HG03558 (cell line): Measurements from ENCODE around the gene RRM1.
A peak's percentile ranks its signal among the peaks of the same experiment; 100 is the strongest.
"Not testable (repeated sequence)": the region's sequence is repeated elsewhere in the genome, so short reads cannot be mapped to it uniquely, and the experiment has no call there.

Source experiments
- ATAC-seq: cut with Tn5 transposase; IDR thresholded peaks from one replicate; pipeline ENCODE4 v1.9.1; 2021; ENCODE audit warnings: moderate number of reproducible peaks; ENCODE audit not compliant: unreplicated experiment; ENCODE audit errors: extremely low read depth

Gene RRM1

DNA sequence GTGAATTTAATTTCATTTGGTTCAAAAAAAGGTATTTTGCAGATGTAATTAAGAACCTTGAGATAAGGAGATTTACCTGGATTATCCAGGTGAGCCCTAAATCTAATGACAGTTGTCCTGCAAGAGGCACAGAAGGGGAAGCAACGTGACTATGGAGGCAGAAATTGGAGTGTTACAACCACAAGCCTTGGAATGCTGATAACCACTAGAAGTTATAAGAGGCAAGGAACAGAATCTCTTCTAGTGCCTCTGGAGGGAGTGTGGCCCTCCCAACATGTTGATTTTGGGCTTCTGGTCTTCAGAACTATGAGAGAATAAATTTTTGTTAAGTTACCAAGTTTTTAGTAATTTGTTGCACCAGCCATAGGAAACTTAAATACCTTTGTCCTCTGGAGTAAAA lies 32.8 kb downstream of the RRM1 start:
- ATAC-seq: no peak

DNA sequence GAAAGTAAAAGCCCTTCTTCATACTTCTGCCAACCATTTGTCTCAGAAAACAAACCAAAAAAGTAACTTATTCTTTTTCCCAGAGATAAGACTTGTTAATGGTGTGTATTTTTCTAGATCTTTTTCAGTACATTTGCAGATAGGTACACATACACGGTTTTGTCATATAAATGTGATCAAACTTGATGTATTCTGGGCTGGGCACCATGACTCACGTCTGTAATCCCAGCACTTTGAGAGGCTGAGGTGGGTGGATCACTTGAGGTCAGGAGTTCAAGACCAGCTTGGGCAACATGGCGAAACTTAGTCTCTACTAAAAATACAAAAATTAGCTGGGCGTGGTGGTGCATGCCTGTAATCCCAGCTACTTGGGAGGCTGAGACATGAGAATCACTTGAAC lies 35.6 kb downstream of the RRM1 start:
- not testable (repeated sequence) for ATAC-seq

DNA sequence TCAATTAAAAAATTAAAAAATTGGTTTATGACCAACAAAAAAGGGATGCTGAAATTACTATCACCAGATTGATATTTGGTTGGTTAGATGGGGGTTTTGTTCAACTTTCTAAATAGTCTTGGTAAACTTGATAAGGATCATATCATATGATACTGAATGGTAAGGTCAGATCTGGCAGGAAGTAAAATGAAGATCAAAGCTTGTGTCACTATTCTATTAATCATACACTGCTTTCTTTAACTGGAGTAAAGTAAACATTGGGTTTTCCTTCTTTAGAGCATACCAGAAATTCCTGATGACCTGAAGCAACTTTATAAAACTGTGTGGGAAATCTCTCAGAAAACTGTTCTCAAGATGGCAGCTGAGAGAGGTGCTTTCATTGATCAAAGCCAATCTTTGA lies 40.2 kb downstream of the RRM1 start:
- ATAC-seq: no peak

DNA sequence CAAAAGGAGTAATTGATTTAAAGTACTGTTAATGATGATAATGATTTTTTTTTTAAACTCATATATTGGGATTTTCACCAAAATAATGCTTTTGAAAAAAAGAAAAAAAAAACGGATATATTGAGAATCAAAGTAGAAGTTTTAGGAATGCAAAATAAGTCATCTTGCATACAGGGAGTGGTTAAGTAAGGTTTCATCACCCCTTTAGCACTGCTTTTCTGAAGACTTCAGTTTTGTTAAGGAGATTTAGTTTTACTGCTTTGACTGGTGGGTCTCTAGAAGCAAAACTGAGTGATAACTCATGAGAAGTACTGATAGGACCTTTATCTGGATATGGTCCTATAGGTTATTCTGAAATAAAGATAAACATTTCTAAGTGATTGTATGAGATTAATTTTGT lies 43.9 kb downstream of the RRM1 start:
- ATAC-seq: no peak

DNA sequence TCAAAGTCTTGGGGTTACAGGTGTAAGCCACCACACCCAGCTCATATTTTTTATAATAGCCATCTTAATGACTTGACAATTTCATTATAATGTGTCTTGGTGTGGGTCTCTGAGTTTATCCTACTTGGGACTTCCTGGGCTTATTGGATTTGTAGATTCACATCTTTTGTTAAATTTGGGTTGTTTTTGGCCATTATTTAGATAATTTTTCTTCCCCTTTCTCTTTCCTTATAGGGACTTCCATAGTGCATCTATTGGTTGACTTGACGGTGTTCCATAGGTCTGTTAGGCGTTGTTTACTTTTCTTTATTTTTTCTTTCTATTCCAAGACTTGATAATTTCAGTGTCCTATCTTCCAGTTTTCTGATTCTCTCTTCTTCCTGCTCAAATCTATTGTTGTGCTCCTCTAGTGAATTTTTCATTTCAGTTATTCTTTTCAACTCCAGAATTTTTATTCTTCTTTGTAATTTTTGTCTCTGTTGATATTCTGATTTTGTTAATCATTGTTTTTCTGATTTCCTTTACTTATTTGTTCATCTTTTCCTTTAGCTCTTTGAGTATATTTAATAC lies 45.6 kb downstream of the RRM1 start:
- no peak for ATAC-seq

DNA sequence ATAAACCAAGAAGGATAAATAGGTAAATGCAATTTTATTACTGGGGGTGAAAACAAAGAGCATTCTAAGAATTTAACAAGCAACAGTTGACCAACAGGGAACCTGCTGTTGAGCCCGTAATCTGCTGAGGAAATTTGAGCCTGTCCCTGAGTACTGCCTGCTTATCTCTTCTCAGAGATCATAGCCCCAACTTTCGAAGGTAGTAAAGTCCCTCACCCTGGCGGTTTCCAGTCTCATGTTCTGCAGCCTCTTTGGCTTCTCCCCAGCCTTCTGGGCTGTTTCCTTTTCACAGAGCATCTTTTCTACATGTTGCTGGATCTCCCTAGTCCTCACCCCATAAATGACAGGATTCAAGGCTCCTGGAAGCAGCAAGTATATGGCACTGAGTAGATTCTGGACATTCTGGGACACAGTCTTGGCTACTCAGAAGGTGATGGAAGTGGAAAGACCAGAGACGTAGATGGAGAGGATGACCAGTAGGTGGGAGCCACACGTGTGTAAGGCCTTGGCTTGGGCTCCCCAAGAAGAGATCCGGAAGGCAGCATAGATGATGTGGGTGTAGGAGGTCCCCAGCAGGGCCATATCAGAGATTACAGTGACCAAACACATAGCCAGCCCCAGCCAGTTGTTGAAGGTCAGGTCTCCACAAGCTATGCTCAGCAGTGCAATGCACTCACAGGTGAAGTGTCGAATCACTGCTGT lies 51.6 kb downstream of the RRM1 start:
- no peak for ATAC-seq

DNA sequence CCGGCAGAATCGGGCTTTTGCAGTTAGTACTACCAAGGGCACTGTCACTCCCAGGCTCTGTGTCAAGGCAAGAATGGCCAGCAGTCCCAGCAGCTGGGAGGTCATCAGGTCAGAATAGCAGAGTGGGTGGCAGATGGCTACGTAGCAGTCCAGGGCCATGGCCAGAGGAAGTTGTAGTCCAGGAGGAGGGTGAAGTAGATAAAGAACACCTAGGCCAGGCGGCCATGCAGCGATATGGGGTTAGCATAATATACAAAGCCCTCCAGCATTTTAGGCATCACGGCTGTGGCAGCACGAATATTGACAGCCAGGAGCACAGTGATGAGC lies 52.1 kb downstream of the RRM1 start:
- ATAC-seq: no peak

DNA sequence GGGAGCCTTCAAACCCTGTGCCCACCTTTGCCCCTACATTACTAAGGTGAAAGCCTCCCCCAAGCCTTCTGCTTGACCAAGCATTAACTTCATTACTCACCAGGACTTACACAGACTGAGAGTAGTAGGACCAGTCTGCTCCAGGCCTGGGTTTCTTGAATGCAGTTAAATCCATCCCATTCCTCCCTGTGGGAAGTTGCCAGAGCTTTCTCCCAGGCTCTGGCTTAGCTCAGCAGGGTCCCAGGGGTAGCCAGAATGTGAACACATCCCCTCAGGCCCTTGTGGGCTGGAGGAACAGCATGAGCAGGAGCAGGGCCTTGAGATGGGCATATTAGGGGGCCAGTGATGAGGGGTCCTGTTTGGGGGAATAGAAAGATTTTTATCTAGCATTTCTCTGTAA lies 59.9 kb downstream of the RRM1 start:
- no peak for ATAC-seq

DNA sequence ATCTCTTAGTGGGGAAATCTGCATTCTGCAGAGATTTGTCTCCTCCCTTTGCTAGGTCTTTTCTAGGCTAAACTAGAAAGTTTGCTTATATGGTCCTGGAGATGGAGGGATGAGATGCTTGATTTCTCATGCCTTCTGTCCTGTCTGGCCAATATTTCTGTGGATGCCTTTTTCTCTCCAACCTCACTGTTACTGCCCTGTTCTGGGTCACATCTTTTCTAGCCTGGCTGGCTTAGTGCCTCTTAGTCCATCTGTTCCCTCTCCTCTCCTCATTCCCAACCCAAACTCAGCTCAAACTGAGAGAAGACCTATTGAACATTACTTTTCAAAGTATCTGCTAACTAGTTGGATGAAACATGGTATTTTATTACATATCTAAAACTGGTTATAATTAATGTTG lies 62.0 kb downstream of the RRM1 start:
- no peak for ATAC-seq

DNA sequence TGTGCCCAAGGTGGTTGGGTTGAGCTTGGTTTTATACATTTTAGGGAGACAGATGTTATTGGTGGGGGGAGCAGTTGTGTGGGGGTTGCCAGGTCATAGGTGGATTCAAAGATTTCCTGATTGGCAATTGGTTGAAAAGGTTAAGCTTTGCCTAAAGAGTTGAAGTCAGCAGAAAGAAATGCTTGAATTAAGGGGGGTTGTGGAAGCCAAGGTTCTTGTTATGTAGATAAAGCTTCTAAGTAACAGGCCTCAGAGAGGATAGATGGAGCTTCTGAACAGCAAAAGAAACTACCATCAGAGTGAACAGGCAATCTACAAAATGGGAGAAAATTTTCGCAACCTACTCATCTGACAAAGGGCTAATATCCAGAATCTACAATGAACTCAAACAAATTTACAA lies 64.2 kb downstream of the RRM1 start:
- ATAC-seq: not testable (repeated sequence)

DNA sequence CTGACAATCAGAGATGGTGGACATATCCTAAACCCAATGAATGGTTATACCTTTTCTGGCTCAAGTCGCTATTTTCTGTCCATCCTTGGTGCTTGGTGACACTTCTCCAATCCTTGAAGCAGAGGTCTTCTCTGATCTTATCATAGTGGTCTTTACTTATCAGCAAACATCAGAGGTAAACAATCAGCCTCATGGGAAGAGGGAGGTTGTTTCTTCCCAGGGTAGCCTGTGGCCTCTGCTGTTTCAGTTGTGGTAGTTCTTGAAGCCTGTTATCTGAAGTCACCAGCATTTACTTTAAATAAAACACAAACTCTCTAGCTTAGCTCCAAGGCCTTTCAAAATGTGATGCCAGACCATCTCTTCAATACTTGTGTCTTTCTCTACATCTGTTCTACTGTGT lies 66.7 kb downstream of the RRM1 start:
- ATAC-seq: no peak

DNA sequence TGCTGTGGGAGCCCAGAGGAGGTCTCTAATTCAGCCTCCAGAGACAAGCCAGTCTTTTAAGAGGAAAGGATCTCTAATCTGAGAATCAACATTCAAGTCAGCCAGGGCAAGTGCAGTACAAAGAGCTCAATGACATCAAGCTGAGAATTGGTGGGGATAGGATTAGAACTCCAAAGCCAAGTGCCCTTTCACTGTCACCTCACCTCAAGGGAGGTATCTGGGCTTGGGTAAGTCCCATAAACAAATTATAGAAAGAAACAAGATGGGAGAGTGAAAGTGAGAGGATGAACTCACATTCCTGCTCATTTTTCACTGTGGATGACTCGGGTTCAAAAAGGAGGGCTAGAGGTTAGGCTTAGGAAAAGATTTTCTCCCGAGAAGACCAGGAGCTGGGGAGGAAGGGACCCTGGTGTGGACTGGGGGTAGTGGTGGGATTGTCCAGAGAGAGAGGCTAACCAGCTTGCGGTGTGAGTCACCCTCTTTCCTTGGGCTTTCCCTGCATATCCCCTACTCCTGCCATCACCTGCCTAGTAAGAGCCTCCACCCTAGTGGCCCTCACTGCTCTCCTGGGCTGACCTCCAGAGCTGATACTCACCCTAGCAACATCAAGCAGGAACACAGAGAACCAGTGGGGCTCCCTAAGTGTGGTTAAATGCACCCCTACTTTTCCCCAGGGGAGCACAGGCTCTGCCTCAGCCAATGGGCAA lies 70.4 kb downstream of the RRM1 start:
- ATAC-seq: no peak

DNA sequence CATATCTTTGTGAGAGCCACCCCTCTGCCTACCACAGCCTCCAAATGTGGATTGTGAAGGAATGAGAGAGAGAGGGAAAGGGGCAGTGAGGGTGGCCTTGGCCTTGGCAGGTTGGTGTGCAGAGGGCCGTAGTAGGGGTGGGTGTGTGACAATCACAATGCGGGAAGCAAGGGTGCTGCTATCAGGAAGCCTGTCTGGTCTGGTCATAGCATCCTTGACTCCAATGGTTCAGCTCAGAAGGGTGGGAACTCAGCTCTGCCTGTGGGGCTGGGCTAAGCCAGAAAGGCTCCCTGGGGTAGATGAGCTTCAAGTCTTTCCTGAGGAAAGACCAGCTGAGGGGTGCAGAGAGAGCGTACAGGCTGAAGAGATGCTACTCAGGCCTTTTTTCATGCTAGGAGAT lies 72.7 kb downstream of the RRM1 start:
- ATAC-seq: no peak

DNA sequence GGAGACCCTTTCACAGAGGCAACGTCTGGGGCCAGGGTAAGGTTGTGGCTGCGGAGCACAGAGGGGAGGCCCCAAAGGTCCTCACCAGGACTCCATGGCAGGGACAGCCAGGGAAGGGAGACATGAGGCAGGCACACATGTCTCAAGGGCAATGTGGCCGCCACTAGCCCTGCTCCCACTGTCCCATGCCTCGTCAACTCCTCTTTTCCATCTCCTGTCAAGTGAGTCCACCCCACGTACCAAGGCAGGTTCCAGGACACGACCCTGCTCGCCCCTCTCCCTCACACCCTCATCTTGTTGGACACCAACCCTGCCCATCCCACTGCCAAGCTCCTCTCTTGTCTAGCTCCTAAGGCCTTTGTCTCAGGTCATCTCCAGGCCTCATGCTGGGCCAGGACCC lies 73.2 kb downstream of the RRM1 start:
- no peak for ATAC-seq

DNA sequence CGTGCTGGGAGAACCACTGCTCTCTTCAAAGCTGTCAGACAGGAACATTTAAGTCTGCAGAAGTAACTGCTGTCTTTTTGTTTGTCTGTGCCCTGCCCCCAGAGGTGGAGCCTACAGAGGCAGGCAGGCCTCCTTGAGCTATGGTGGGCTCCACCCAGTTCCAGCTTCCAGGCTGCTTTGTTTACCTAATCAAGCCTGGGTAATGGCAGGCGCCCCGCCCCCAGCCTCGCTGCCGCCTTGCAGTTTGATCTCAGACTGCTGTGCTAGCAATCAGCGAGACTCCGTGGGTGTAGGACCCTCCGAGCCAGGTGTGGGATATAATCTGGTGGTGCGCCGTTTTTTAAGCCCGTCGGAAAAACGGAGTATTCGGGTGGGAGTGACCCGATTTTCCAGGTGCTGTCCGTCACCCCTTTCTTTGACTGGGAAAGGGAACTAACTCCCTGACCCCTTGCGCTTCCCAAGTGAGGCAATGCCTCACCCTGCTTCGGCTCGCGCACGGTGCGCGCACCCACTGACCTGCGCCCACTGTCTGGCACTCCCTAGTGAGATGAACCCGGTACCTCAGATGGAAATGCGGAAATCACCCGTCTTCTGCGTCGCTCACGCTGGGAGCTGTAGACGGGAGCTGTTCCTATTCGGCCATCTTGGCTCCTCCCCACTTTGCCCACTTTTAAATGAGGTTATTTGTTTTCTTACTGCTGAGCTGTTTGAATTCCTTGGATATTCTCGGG lies 81.2 kb downstream of the RRM1 start:
- not testable (repeated sequence) for ATAC-seq

DNA sequence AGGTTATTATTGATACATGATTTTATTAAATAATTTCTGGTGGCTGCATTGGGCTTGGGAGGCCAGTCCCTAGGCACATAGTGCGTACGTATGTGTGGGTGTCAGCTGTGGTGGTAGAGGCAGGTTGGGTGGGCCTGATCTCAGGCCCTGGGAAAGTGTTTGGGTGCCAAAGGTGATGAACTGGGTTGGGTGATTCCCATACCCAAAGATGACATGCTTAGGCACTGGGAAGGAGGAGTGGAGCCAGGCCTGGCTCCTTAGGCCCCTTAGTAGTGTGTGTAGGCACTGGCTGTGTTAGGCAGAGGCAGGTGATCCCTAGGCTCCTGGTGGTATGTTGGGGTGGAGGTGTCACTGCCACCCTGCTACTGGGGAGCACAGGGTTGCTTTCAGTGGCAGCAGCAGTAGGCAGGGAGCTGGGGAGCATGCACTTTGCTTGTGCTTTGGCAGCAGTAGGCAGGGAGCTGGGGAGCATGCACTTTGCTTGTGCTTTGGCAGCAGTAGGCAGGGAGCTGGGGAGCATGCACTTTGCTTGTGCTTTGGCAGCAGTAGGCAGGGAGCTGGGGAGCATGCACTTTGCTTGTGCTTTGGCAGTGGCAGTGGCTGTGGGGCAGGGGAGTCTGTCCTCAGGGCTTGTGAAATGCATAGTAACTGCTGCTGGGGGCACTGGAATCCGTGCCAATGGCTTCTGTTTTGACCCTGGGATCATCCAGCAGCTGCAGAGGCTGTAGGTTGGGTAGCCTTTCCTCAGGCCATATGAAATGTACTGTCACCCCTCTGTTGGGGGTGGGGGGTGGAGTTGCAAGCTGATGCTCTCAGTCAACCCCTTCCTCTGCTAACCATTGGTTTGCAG lies 84.4 kb downstream of the RRM1 start:
- no peak for ATAC-seq

DNA sequence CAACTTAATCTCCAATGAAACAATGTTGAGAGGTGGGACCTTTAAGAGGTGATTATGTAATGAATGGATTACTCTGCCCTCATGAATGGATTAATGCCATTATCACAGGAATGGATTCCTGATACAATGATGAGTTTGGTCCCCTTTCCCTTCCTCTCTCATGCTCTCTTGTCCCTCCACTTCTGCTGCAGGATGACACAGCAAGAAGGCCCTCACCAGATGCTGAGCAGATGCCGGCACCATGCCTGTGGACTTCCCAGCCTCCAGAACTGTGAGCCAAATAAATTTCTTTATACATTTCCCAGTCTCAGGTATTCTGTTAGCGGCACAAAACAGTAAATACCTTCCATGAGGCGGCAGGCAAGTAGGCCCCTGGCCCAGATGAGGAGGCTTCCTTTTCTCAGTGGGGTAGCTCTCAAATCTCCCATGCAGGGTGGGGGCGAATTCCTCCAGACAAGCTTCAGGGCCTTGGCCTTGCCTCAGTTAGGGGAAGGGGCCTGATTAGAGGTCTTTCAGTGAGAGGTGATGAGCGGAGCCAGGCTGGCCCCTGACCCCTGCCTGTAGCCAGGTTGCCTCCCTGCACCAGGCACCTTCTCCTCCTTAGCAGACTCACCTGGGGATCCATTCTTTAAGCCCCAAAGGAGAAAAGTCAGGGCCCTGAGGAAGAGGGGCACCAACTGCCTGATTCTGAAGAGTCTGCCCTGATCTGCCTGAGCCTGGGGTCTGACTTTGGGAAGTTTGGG lies 86.0 kb downstream of the RRM1 start:
- ATAC-seq: no peak

DNA sequence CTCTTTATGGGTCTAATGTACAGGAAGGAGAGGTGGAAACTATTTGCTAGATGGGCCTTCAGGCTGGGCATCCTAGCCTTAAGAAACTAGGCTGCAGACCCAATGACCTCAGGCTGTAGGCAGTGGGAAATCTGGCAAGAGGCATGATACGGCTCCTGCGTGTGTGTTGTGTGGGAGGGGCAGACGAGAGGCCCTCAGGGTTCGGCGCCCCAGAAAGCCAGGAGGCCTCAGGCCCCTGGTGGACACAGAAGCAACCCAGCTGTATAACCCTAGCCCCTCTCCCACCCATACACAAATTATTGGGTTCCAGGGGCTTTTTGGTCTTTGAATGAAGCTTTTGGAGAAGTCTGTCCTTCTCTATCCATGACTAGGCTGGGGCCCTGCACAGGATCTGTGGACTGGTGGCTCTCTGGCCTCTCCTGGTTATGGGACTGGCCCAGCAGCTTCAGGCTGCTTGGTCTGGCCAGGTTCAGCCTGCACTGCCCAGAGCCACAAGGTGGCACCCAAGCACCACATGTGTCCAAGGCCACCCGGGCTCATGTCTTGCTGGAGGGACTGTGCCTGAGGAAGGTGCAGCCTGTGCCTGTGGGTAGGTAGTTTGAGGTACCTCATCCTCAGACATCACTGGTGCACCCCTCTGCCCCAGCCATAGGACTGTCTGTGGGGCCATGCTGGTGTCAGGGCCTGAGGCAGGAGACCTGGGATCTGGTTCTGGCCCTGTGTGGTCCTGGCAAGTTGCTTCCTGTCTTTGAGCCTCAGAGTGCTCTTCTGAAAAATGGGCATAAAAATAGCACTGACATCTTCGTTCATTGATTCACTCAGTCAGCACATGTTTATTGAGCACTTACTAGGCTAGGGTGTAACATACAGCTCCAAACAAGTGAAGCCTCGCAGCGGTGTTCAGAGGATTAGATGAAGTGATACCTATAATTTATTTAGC lies 87.5 kb downstream of the RRM1 start:
- ATAC-seq: peak; percentile 59
